Mesenchymal stem cell (in vitro differentiated cells and primary cell): ENCODE data around the gene CCNA1.
A peak's percentile ranks its signal among the peaks of the same experiment; 100 is the strongest.

Experiments used
- DNase-seq: peaks from one replicate; pipeline ENCODE4 v3.0.0-alpha.2; 2013
- H2AFZ ChIP-seq: one replicate; pipeline ENCODE4 v1.6.1; 2013; ENCODE audit warnings: low read depth, mild to moderate bottlenecking, control low read depth, inconsistent platforms, low read length, moderate library complexity
- H2AK5ac ChIP-seq: 2 replicates; pipeline ENCODE4 v1.6.1; 2013; ENCODE audit warnings: low read length, moderate library complexity, mild to moderate bottlenecking, inconsistent platforms; ENCODE audit not compliant: severe bottlenecking
- H2BK120ac ChIP-seq: one replicate; pipeline ENCODE4 v1.6.1; 2013; ENCODE audit warnings: low read depth, mild to moderate bottlenecking, inconsistent platforms, low read length, moderate library complexity
- H2BK12ac ChIP-seq, 2 experiments: one replicate each; pipeline ENCODE4 v1.6.1; 2013; ENCODE audit warnings: inconsistent platforms in 2 of 2, low read length in 2 of 2, mild to moderate bottlenecking in 2 of 2, moderate library complexity in 2 of 2, control low read depth in 1 of 2
- H2BK15ac ChIP-seq: one replicate; pipeline ENCODE4 v1.6.1; 2013; ENCODE audit warnings: mild to moderate bottlenecking, low read depth, inconsistent platforms; ENCODE audit not compliant: poor library complexity, severe bottlenecking
- H2BK5ac ChIP-seq: 2 replicates; pipeline ENCODE4 v1.6.1; 2013; ENCODE audit warnings: low read depth, mild to moderate bottlenecking, low read length, control low read depth, inconsistent platforms; ENCODE audit not compliant: poor library complexity, severe bottlenecking
- H3K14ac ChIP-seq, 2 experiments: one replicate each; pipeline ENCODE4 v1.6.1; 2013; ENCODE audit warnings: inconsistent platforms in 2 of 2, low read length in 2 of 2, control low read depth in 1 of 2, mild to moderate bottlenecking in 1 of 2, moderate library complexity in 1 of 2
- H3K18ac ChIP-seq, 2 experiments: one replicate each; pipeline ENCODE4 v1.6.1; 2013; ENCODE audit warnings: inconsistent platforms in 2 of 2, low read length in 2 of 2, control low read depth in 1 of 2, low read depth in 1 of 2, mild to moderate bottlenecking in 1 of 2
- H3K23ac ChIP-seq, 2 experiments: one replicate each; pipeline ENCODE4 v1.6.1; 2013; ENCODE audit warnings: inconsistent platforms in 2 of 2, low read length in 2 of 2, mild to moderate bottlenecking in 2 of 2, moderate library complexity in 2 of 2, control low read depth in 1 of 2
- H3K27ac ChIP-seq: 2 replicates; pipeline ENCODE4 v1.5.1; 2013; ENCODE audit warnings: mild to moderate bottlenecking, moderate library complexity, low read length, control low read depth, inconsistent platforms; ENCODE audit not compliant: poor library complexity, severe bottlenecking
- H3K27me3 ChIP-seq, 2 experiments: 2 replicates each; pipeline versions ENCODE4 v1.6.1 to v1.7.0; 2013; ENCODE audit warnings: low read length in 2 of 2, mild to moderate bottlenecking in 2 of 2, moderate library complexity in 2 of 2, control low read depth in 1 of 2, inconsistent platforms in 1 of 2; ENCODE audit not compliant: control insufficient read depth in 1 of 2, insufficient read depth in 1 of 2
- H3K36me3 ChIP-seq, 2 experiments: 2 replicates each; pipeline versions ENCODE4 v1.6.1 to v1.7.0; 2013; ENCODE audit warnings: low read length in 2 of 2, control low read depth in 1 of 2, inconsistent platforms in 1 of 2, low read depth in 1 of 2, mild to moderate bottlenecking in 1 of 2; ENCODE audit not compliant: insufficient read depth in 2 of 2, control insufficient read depth in 1 of 2
- H3K4ac ChIP-seq, 2 experiments: one replicate each; pipeline ENCODE4 v1.6.1; 2013; ENCODE audit warnings: inconsistent platforms in 2 of 2, low read length in 2 of 2, mild to moderate bottlenecking in 2 of 2, moderate library complexity in 2 of 2, control low read depth in 1 of 2, low read depth in 1 of 2
- H3K4me1 ChIP-seq: 2 replicates; pipeline ENCODE4 v1.6.1; 2013; ENCODE audit warnings: low read depth, low read length, control low read depth; ENCODE audit not compliant: control insufficient read depth, insufficient read depth
- H3K4me2 ChIP-seq: 2 replicates; pipeline ENCODE4 v1.6.1; 2013; ENCODE audit warnings: low read length, mild to moderate bottlenecking, inconsistent platforms; ENCODE audit not compliant: poor library complexity, severe bottlenecking
- H3K4me3 ChIP-seq, 2 experiments: 2 replicates each; pipeline versions ENCODE4 v1.5.1 to v1.7.0; 2013; ENCODE audit warnings: low read length in 2 of 2, mild to moderate bottlenecking in 2 of 2, control low read depth in 1 of 2, low read depth in 1 of 2; ENCODE audit not compliant: insufficient read depth in 1 of 2
- H3K79me1 ChIP-seq: replicated peaks from 2 replicates; pipeline ENCODE4 v1.6.1; 2013; ENCODE audit warnings: mild to moderate bottlenecking, control low read depth, low read length, inconsistent platforms; ENCODE audit not compliant: poor library complexity, severe bottlenecking
- H3K9ac ChIP-seq: 2 replicates; pipeline ENCODE4 v1.7.0; 2013; ENCODE audit warnings: mild to moderate bottlenecking, low read length, moderate library complexity
- H3K9me3 ChIP-seq: 2 replicates; pipeline ENCODE4 v1.7.0; 2013; ENCODE audit warnings: mild to moderate bottlenecking, low read length; ENCODE audit not compliant: control insufficient read depth
- H4K8ac ChIP-seq: one replicate; pipeline ENCODE4 v1.6.1; 2013; ENCODE audit warnings: inconsistent platforms, mild to moderate bottlenecking, low read length, moderate library complexity
- H4K91ac ChIP-seq: one replicate; pipeline ENCODE4 v1.6.1; 2013; ENCODE audit warnings: mild to moderate bottlenecking, low read length, inconsistent platforms
- WGBS: methylation state at CpG from one replicate; pipeline ENCODE4 v1.1.7; 2013; ENCODE audit warnings: mixed read lengths; 5-methylcytosine and 5-hydroxymethylcytosine counted together

Gene CCNA1

GRCh38 chr13:36418022-36418805, 14.1 kb upstream of the CCNA1 start:
- Histone ChIP-seq H3K27ac (peak overlapping the region; percentile 62), H3K18ac (no peak overlapping the region), H2BK12ac (no peak overlapping the region), H3K4me3 (peak overlapping the region in 1 of 2 experiments; percentile 58), H3K4ac (no peak overlapping the region), H2BK120ac (no peak overlapping the region), H3K36me3 (no peaks in the 10 kb centered on the region), H3K9me3 (no peaks in the 10 kb centered on the region), H3K4me2 (peak overlapping the region; percentile 33), H3K4me1 (peaks cover 2% of the 10 kb centered on the region), H2AK5ac (no peak overlapping the region), H2BK5ac (no peak overlapping the region), H4K8ac (no peak overlapping the region), H2AFZ (peak overlapping the region; percentile 49), H4K91ac (no peak overlapping the region), H3K23ac (no peak overlapping the region), H3K79me1 (no peaks in the 10 kb centered on the region), H3K27me3 (no peaks in the 10 kb centered on the region), H3K9ac (peak overlapping the region; percentile 74), H2BK15ac (no peak overlapping the region), H3K14ac (no peak overlapping the region)
- 57% methylated on average over 6 of the region's 9 CpGs for WGBS
- DNase-seq: peak; percentile 69

GRCh38 chr13:36420437-36420891, 11.8 kb upstream of the CCNA1 start:
- Histone ChIP-seq H3K4me3 (no peak overlapping the region), H2AK5ac (no peak overlapping the region), H2BK5ac (no peak overlapping the region), H3K27me3 (no peaks in the 10 kb centered on the region), H3K23ac (no peak overlapping the region), H2BK120ac (no peak overlapping the region), H4K8ac (no peak overlapping the region), H3K27ac (no peak overlapping the region), H3K18ac (no peak overlapping the region), H3K79me1 (no peaks in the 10 kb centered on the region), H3K4me2 (no peak overlapping the region), H2AFZ (no peak overlapping the region), H2BK15ac (no peak overlapping the region), H3K4me1 (peaks cover 2% of the 10 kb centered on the region), H3K4ac (no peak overlapping the region), H2BK12ac (no peak overlapping the region), H3K9me3 (peaks cover 3% of the 10 kb centered on the region), H4K91ac (no peak overlapping the region), H3K14ac (no peak overlapping the region), H3K9ac (peak overlapping the region; percentile 27), H3K36me3 (no peaks in the 10 kb centered on the region)
- 45% methylated on average over 6 of the region's 6 CpGs for WGBS
- peak; percentile 74 for DNase-seq

GRCh38 chr13:36421447-36421846, 10.8 kb upstream of the CCNA1 start:
- Histone ChIP-seq H4K91ac (no peak overlapping the region), H3K27ac (no peak overlapping the region), H2BK120ac (no peak overlapping the region), H3K9me3 (peaks cover 9% of the 10 kb centered on the region), H3K36me3 (no peaks in the 10 kb centered on the region), H3K23ac (no peak overlapping the region), H3K79me1 (no peaks in the 10 kb centered on the region), H3K14ac (no peak overlapping the region), H2BK12ac (no peak overlapping the region), H2BK15ac (no peak overlapping the region), H2BK5ac (no peak overlapping the region), H2AK5ac (no peak overlapping the region), H3K4ac (no peak overlapping the region), H3K4me3 (no peak overlapping the region), H3K9ac (peak overlapping the region; percentile 27), H3K27me3 (no peaks in the 10 kb centered on the region), H3K4me1 (peaks cover 2% of the 10 kb centered on the region), H4K8ac (no peak overlapping the region), H3K18ac (no peak overlapping the region), H2AFZ (no peak overlapping the region), H3K4me2 (no peak overlapping the region)
- DNase-seq: no peak

- no peak overlapping the region for H3K4me3 ChIP-seq
- H3K9ac ChIP-seq: no peak overlapping the region
- peaks cover 20% of the 10 kb centered on the region for H3K4me1 ChIP-seq
- no peak overlapping the region for H2BK15ac ChIP-seq
- H3K14ac ChIP-seq: no peak overlapping the region
- DNase-seq: no peak
- no peaks in the 10 kb centered on the region for H3K36me3 ChIP-seq
- no peak overlapping the region for H3K4ac ChIP-seq
- no peak overlapping the region for H2BK12ac ChIP-seq
- 61% methylated on average over 2 of the region's 2 CpGs for WGBS
- peaks cover 9% of the 10 kb centered on the region for H3K9me3 ChIP-seq
- H3K79me1 ChIP-seq: no peaks in the 10 kb centered on the region
- H3K18ac ChIP-seq: no peak overlapping the region
- no peak overlapping the region for H3K4me2 ChIP-seq
- H2AK5ac ChIP-seq: no peak overlapping the region
- no peak overlapping the region for H3K27ac ChIP-seq
- no peak overlapping the region for H2BK120ac ChIP-seq
- no peak overlapping the region for H2AFZ ChIP-seq
- no peak overlapping the region for H3K23ac ChIP-seq
- H3K27me3 ChIP-seq: peaks cover 31 to 34% of the 10 kb centered on the region in 2 experiments
- no peak overlapping the region for H2BK5ac ChIP-seq
- H4K8ac ChIP-seq: no peak overlapping the region
- no peak overlapping the region for H4K91ac ChIP-seq
Measured at GRCh38 chr13:36428086-36428485, 4.2 kb upstream of the CCNA1 start.
